Testis (tissue), 3 donors: Measurements from ENCODE around the gene KLHL29. TPM values are rescaled to one million over a fixed set of nuclear protein-coding genes. Genes with fewer than 3 reads are reported as not detected.

Experiments used
- DNase-seq: peaks from one replicate; pipeline ENCODE4 v3.0.0-alpha.2; 2019
- H3K27ac ChIP-seq, 2 donors: fragments of 200-600 bp; sonication (generic); one replicate each; pipeline ENCODE4 v1.5.1; 2019
- H3K27me3 ChIP-seq: fragments of 200-600 bp; sonication (generic); one replicate; pipeline ENCODE4 v1.5.1; 2019
- H3K36me3 ChIP-seq: fragments of 200-600 bp; sonication (generic); one replicate; pipeline ENCODE4 v1.5.1; 2017; ENCODE audit warnings: low read depth; ENCODE audit errors: missing control alignments
- H3K4me1 ChIP-seq: fragments of 200-600 bp; sonication (generic); one replicate; pipeline ENCODE4 v1.5.1; 2019
- H3K4me3 ChIP-seq, 2 donors: fragments of 200-600 bp; sonication (generic); one replicate each; pipeline ENCODE4 v1.5.1; 2017 to 2019
- H3K9me3 ChIP-seq: fragments of 200-600 bp; sonication (generic); one replicate; pipeline ENCODE4 v1.5.1; 2017
- POLR2A ChIP-seq: fragments of 450-650 bp; IDR thresholded peaks from one replicate; pipeline ENCODE4 v1.6.1; 2017; ENCODE audit warnings: antibody characterized with exemption, mild to moderate bottlenecking, moderate library complexity
- WGBS, 2 donors: methylation state at CpG; one replicate each; pipeline ENCODE4 v1.1.5; 2018; 5-methylcytosine and 5-hydroxymethylcytosine counted together
- intact Hi-C: fragments of 100-400 bp; cut with DNase I; formaldehyde crosslinking; loops from one replicate; pipeline ENCODE4 v1.15.1; 2023; ENCODE audit warnings: low total_unique reads
- polyA plus RNA-seq: library from polyadenylated mRNA; stranded (reverse); fragments of 350-450 nt; fragmentation: Illumina TruSeq; extraction: RNeasy Lipid Tissue Mini Kit (QIAGEN cat#74804); gene quantifications from one replicate; pipeline ENCODE4 v1.2.3, GENCODE V29; 2014; ENCODE audit warnings: low read depth, low replicate concordance; ENCODE audit not compliant: insufficient read depth
- total RNA-seq, 2 donors: library from RNA; depleted of rRNA; stranded (reverse); fragments of >200 nt; gene quantifications; one replicate each; pipeline ENCODE4 v1.2.3, GENCODE V29; 2016
- TF ChIP-seq, protein P1 (sequence below), 3 experiments: fragments of 450-650 bp in 2 of 3; fragments of 200-600 bp in 1 of 3; sonication (generic) in 1 of 3; IDR thresholded peaks; one replicate each; pipeline ENCODE4 v1.5.1; 2016 to 2019; ENCODE audit warnings: antibody characterized with exemption in 3 of 3, mild to moderate bottlenecking in 2 of 3, moderate library complexity in 1 of 3

KLHL29 gene
- total and polyA plus RNA-seq, 3 donors from 2014 or later: 3.3 to 10.9 (median 7.9) TPM

DNA sequence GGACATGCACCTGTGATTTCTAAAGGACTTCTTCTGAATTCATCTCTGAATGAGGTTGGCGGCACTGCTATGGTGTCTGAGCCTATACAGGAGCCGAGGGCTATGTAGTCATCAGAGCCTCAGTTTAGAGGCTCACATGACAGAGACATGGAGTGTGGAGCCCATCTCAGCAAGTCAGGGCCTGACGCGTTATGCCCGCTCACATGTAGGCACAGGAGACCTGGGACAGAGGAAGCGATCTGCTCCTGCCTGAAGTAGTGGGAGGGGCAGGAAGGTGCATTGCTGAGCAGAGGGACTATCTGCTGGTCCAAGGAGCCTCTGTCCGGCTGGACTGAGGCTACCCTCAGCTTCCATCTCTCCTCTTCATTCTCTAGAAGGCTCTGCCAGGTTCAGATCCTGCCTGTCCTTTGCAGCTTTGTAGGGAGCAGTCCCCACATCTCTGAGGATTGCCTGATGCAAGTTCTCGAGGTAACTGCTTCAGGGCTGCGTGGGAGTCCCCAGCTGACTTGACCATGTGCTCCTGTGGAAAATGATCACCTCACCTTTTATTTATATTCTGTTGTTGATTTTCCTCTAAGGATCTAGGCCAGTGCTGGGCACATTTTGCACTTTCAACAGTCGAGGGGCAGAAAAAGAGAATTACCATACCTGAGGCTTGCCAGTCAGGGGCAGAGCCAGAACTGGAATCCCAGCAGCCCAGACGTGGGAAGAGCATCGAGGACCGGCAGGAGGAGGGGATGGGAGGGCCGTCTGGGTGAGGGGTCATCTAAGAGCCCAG lies 16.6 kb downstream of the KLHL29 start:
- Histone ChIP-seq H3K4me1 (no peaks in the 10 kb centered on the region), H3K27me3 (no peaks in the 10 kb centered on the region), H3K36me3 (no peaks in the 10 kb centered on the region), H3K9me3 (no peaks in the 10 kb centered on the region), H3K27ac (no peak overlapping the region), H3K4me3 (no peak overlapping the region)
- 89% methylated on average over 13 to 14 of the region's 14 CpGs for WGBS, 2 donors
- intact Hi-C loops: no loop called here
- no peak for DNase-seq
- TF ChIP-seq, protein P1, sequence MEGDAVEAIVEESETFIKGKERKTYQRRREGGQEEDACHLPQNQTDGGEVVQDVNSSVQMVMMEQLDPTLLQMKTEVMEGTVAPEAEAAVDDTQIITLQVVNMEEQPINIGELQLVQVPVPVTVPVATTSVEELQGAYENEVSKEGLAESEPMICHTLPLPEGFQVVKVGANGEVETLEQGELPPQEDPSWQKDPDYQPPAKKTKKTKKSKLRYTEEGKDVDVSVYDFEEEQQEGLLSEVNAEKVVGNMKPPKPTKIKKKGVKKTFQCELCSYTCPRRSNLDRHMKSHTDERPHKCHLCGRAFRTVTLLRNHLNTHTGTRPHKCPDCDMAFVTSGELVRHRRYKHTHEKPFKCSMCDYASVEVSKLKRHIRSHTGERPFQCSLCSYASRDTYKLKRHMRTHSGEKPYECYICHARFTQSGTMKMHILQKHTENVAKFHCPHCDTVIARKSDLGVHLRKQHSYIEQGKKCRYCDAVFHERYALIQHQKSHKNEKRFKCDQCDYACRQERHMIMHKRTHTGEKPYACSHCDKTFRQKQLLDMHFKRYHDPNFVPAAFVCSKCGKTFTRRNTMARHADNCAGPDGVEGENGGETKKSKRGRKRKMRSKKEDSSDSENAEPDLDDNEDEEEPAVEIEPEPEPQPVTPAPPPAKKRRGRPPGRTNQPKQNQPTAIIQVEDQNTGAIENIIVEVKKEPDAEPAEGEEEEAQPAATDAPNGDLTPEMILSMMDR (IDR thresholded peaks at IDR 0.05): no peak
- no peak for TF ChIP-seq POLR2A

GRCh38 chr2:23402205-23402740 lies 17.3 kb downstream of the KLHL29 start:
- Histone ChIP-seq H3K9me3 (no peaks in the 10 kb centered on the region), H3K27ac (no peak overlapping the region), H3K27me3 (no peaks in the 10 kb centered on the region), H3K4me1 (no peaks in the 10 kb centered on the region), H3K36me3 (no peaks in the 10 kb centered on the region), H3K4me3 (no peak overlapping the region)
- intact Hi-C loops: no loop called here
- WGBS, 2 donors: 75 to 84% methylated on average over 6 of the region's 6 CpGs
- DNase-seq: no peak
- no peak for TF ChIP-seq POLR2A
- TF ChIP-seq, protein P1 (IDR thresholded peaks at IDR 0.05): no peak

GRCh38 chr2:23404426-23404825 lies 19.4 kb downstream of the KLHL29 start:
- Histone ChIP-seq H3K27ac (no peak overlapping the region), H3K36me3 (no peaks in the 10 kb centered on the region), H3K4me1 (no peaks in the 10 kb centered on the region), H3K9me3 (no peaks in the 10 kb centered on the region), H3K27me3 (no peaks in the 10 kb centered on the region), H3K4me3 (no peak overlapping the region)
- WGBS, 2 donors: 31 to 33% methylated on average over 8 of the region's 8 CpGs
- peak; percentile 51 for DNase-seq
- TF ChIP-seq, protein P1 (IDR thresholded peaks at IDR 0.05): peak; percentile 8 to 50 (median 18)
- TF ChIP-seq POLR2A: no peak
- intact Hi-C loops: no loop called here

DNA sequence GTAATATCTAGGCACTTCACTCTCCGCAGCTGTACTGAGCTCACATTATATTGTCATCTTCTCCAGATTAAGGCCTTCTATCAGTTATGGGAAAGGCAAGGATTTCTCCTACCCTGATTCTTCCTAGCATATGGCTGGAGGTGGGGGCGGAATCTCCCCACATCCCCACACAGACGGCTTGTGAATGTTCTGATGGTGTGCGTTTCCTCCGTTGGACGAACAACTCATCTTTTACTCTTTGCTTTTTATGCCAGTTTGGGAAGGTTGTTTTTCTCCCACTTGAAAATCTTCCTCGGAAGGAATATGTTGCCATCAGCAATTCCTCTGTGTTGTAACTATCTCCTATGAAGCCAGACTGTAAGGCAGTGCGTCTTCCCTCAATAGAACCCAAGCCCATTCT lies 24.3 kb downstream of the KLHL29 start:
- no peak overlapping the region for H3K27ac ChIP-seq
- H3K9me3 ChIP-seq: no peaks in the 10 kb centered on the region
- no peak for DNase-seq
- no peaks in the 10 kb centered on the region for H3K27me3 ChIP-seq
- WGBS, 2 donors: 97% methylated on average over 8 of the region's 8 CpGs
- H3K4me3 ChIP-seq: no peak overlapping the region
- TF ChIP-seq, protein P1 (IDR thresholded peaks at IDR 0.05): no peak
- TF ChIP-seq POLR2A: no peak
- H3K36me3 ChIP-seq: no peaks in the 10 kb centered on the region
- no peaks in the 10 kb centered on the region for H3K4me1 ChIP-seq
- intact Hi-C loops: no loop called here
